DMS79 (cell line): ENCODE measurements around the gene MBD3.
"Not testable (repeated sequence)": the region's sequence is repeated elsewhere in the genome, so short reads cannot be mapped to it uniquely, and the experiment has no call there.

Experiments
- DNase-seq: peaks from one replicate; lab custom pipeline; 2025; lab: John Stamatoyannopoulos, UW

MBD3 gene

GRCh38 chr19:1571358-1571757, 21.3 kb downstream of the MBD3 start:
- no peak for DNase-seq

- no peak for DNase-seq
Measured at GRCh38 chr19:1570836-1571235, 21.8 kb downstream of the MBD3 start.

GRCh38 chr19:1569997-1570396, 22.7 kb downstream of the MBD3 start:
- no peak for DNase-seq

DNA sequence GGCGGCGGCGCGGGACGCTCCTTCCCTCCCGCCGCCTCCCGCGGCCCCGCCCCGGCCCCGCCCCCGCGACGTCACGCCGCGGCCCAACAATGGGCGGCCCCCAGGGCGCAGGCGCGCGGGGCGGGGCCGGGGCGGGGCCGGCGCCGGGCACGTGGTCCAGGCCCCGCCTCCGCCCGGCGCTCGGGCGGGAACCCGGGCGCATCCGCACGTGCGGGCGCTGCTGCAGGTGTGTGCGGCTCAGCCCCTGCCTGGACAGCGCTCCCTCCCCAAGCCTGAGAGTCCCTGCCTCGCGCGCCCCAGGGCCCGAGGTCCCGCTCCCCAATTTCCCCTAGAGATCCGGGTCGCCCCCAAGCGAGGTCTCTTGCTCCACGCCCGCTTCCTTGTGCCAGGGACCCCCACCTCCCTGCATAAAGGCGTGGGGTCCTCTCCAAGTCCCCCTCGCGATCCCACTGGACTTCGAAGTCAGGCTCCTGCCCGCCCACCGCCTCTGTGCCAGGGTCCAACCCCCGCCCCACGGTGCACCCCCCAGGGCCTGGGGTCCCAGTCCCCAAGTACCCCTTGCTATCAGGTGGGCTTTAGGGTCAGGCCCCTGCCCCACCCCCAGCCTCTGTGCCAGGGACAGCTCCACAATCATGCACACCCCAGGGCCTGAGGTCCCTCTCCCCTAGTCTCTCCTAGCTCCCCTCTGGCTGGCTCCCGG, 24.2 kb downstream of the MBD3 start, which contains the start of gene MEX3D:
TSS of gene MEX3D (minus strand) at position 6 of the 700 bp plus-strand sequence. CDS start 267 bp downstream, outside the sequence.
- DNase-seq: no peak

DNA sequence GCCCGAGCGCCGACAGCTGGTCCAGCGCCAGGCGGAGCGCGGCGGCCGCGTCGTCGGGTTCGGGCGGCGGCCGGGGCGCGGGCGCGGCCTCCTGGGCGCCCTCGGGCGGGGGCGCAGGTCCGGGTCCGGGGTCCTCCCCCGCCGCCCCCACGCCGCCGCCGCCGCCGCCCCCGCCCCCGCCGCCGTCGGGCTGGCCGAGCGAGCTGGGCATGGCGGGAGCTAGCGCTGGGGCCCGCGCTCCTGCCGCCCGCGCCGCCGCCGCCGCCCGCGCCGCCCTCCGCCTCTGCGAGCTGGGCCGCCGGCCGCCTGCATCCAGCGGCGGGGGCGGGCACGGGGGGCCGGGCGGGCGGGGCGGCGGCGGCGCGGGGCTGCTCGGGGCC, 24.8 kb downstream of the MBD3 start:
- DNase-seq: no peak

- no peak for DNase-seq
Measured at GRCh38 chr19:1567116-1567847, 25.4 kb downstream of the MBD3 start.

- peak; percentile 49 for DNase-seq
Measured at GRCh38 chr19:1566392-1567115, 26.1 kb downstream of the MBD3 start.

DNA sequence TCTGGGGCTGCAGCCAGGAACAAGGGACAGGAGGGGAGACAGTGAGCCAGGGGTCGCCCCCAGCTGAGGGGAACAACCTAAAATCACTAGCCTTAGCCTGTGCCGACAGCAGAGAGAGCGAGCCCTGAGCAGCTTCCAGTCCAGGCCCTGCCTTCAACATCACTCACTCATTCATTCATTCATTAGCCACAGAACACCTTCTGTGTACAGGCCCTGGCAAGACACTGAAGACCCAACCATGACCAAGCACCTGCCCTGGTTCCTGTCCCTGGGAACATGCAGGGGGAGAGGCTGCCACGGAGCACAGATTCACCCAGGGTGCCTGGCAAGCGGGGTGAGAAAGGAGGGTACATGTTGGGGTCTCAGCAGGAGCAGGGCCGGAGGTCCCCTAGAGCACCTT, 29.4 kb downstream of the MBD3 start:
- DNase-seq: no peak

DNA sequence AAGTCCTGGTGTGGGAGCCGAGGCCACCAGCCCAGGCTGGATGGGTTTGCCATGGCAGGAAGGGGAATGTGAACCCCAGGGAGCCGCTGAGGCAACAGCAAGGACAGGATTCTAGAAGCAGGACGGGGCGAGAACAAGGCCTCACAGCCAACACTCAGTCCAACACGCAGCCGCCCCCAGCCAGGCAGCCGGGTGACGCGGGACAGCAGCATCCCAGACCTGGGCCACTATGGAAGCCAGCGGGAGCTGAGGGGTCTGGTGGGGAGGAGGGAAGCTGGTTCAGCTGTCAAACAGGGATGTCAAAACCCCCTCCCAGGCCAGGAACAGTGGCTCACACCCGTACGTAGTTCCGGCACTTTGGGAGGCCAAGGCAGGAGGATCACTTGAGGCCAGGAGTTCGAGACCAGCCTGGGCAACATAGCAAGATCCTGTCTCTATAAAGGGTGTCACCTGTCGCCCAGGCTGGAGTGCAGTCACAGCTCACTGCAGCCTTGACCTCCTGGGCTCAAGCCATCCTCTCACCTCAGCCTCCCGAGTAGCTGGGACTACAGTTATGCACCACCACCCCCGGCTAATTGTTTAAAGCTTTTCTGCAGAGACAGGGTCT, 31.3 kb downstream of the MBD3 start:
- no peak for DNase-seq

DNA sequence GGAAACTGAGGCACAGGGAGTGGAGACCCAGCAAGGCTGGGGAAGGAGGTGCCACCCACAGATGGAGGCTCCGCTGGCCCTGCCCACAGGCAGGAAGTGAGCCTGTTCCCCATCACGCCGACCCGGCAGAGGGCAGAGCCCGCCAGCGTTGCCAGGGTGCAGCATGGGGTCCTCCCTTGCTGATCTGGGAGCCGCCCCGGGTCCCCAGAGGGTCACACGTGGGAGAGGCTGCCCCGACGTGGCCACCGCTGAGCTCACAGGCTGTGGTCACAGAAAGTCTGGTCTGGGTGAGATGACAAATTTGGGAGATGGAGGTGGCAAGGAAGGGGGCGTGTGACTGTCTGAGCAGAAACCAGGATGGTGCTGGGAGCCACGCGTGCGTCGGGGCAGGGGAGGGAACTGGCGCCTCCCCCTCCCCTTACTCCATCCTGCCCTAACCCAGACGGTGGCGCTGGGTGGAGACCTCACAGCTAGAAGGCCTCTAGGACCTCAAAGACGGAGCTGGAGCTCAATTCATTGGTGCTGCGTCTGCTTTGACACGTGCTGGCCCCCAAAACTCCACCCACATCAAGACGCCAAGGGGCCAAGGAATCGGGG, 32.3 kb downstream of the MBD3 start:
- DNase-seq: no peak

GRCh38 chr19:1558552-1558951, 34.1 kb downstream of the MBD3 start:
- no peak for DNase-seq

DNA sequence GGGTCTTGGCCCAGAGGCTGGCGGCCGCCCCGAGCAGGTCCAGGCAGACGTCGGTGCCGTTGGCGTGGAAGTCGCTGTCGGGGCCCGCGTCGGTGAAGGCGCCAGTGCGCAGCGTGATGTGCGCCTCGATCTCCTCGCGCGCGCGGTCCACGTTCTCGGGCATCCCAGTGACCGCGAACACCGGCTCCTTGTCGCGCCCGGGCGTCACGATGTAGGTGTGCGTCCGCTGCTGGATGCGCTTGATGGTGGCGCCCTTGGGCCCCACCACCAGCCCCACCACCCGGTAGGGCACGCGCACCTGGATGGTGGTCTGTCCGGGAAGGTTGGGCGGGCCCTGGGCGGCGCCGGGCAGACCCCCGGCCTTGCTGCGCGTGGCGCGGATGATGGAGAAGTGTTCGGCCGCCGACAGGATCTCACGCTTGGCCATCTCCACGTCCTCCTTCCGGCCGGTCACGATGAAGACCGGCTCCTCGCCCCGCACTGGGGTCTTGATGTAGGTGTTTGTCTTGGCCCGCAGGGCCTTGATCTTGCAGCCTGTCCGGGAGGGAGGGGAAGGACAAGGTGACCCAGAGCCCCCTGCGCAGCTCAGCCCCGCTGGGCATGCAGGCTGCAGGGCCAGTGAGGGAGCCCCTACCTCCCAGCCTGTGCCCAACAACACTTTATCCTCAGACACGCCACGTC, 36.1 kb downstream of the MBD3 start:
- no peak for DNase-seq

DNA sequence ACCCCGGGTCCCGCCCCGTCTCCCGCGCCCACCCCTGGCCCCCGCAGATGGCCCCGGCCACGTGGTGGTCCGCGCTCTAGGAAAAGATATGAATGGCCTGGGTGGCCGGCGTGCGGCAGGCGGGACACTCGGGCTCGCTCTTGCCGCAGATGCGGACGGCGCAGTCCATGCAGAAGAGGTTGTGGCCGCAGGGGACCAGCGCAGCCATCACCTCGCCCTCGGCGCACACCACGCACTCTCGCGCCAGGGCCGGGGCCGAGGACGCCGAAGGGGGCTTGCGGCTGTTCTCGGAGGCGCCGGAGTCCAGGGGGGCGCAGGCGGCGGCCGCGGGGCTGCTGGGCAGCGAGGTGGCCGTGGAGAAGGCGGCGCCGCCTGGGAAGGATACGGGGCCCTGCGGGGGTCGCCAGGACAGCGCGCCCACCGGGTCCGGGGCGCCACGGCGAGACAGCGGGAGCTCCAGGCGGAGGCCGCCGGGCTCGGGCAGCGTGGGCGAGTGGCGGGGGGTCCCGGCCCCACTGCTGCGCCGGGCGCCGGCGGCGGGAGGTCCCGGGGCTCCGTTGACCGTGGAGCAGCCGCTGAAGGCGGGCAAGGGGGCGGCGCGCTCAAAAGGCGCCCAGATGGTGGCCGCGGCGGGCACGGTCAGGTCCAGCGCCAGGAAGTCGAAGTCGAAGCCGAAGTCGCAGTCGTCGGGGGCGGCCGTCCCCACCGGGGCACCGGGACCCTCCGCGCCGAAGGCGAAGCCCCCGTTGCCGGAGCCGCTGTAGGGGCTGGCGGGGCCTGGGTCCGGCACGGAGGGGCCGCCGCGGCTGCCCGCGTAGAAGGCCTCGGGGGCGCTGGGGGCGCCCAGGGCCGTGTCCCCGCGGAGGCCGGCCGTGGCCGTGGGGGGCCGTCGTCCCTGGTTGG, 36.9 kb downstream of the MBD3 start:
- no peak for DNase-seq

DNA sequence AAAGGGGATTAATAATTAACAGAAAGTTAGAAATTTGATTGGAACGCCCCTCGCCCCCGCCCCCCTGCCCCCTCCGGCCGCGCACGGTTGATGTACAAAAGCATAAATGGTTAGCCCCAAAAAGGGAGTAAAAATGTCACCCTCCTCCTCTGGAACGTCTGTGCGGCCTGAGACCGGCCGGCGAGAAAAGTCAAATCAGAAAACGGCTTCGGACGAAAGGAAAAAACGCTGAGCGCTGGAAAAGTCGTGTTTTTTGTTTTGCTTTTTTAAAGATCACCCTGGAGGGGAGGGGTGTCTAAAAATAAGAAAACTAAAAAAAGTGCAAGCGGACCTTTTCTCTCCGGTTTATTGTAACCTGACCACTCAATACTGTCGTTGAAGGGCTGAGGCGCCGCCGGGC, 37.7 kb downstream of the MBD3 start:
- no peak for DNase-seq

DNA sequence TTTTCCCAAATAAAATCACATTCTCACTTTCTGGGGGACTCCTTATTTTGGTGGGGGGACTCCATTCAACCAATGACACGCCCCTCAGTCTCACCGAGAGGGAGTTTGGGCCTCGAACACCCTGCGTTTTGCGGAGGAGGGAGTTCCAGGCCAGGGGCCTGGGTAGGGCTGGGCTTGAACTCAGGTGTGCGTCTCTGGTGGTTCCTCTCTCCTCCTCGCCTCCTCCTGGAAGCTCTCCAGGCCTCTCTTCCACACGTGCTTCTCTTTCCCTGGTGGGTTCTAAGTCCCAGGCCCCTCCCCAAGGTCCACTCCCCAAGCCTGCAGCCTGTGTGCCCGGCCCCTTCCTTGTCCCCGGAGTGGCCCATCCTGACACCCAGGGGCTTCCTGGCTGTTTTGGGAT, 39.2 kb downstream of the MBD3 start:
- no peak for DNase-seq

DNA sequence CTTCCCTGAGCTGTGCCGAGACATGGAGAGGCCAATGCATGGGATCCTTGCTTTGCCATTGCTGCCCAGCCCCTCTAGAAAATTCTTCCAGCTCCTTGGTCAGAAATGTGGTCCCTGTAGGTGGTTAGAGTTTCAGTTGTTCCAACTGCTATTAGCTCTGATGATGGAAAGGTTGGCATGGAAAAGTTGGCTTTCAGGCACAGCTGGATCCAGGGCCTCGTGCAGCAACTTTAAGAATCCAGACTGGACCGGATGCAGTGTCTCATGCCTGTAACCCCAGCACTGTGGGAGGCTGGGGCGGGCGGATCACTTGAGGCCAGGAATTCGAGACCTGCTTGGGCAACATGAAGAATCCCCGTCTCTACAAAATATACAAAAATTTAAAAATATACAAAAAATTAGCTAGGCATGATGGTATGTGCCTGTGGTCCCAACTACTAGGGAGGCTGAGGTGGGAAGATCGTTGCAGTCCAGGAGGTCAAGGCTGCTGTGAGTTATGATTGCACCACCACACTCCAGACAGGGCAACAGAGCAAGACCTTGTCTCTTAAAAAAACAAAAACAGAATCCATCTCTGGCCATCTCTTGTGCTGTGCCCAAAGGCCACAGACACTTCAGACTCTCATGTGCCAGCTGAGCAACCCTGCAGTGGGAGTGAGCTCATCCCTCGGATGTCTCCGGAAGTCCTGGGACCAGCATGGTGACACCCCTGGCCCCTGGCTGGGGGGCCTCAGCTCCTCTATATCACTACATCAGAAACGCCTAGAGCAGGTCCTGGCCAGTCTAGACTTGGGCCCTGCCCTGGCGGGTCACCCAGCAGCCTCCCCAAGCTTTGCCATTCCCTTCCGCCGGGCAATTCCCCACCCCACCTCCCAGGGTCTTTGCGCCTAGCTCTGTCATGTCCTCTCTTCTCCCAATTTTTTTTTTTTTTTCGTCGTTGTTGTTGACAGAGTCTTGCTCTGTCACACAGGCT, 41.3 kb downstream of the MBD3 start:
- no peak for DNase-seq

DNA sequence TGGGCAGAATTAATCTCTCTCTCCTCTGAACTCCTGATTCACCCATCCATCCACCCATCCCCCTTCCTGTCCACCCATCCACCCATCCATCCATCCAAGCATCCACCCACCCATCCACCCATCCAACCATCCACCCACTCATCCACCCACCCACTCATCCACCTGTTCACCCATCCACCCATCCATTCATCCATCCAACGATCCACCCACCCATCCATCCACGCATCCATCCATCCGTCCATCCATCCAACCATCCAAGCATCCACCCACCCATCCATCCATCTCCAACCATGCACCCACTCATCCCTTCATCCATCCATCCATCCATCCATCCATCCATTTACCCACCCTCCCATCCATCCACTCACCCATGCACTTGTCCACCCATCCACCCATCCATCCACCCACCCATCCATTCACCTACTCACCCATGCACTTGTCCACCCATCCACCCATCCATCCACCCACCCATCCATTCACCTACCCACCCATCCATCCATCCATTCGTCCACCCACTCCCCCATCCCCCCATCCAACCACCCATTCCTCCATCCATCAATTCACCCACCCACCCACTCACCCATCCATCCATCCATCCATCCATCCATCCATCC, 43.2 kb downstream of the MBD3 start:
- DNase-seq: no peak

DNA sequence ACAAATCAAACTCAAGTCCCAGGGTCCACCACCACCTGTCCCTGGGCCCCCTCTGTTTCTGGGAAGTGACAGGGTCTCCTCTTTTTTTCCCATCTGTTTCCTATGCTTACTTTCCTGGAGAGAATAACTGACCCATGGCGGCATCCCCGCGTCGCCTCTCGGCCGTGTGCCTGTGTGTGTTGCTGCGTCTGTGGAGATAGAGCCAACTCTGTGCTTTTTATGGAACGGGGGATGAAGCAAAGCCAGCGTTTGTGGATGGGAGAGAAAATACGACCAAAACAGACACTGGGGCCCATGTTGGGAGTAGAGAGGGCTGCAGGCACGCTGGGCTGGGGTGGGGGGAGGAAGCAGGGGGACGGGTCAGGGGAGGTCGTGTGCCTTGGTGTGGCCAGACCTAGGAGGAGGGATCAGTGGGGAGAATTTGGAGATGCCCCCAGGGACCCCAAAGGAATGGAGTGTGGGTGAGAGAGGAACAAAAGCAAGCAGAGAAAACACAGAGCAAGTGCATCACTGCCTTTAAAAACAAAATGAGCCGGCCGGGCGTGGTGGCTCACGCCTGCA, 52.2 kb downstream of the MBD3 start:
- no peak for DNase-seq

- not testable (repeated sequence) for DNase-seq
Measured at GRCh38 chr19:1539749-1540148, 52.9 kb downstream of the MBD3 start.
